IMR-90 (cell line): ENCODE measurements around the gene GADD45A. TPM values are rescaled to one million over a fixed set of nuclear protein-coding genes. Genes with fewer than 3 reads are reported as not detected.

Source experiments
- ATAC-seq: fragments of 200-7000 bp; cut with Tn5 transposase; 2 replicates; pipeline ENCODE4 v1.9.1; 2020; ENCODE audit warnings: low read depth, mild to moderate bottlenecking, moderate library complexity
- BruUV-seq: library from RNA; stranded (reverse); fragments of 400-500 nt; replicated peaks from 2 replicates; lab custom pipeline; 2021; lab: Mats Ljungman, UMichigan
- CTCF ChIA-PET: fragments of 300-600 bp; formaldehyde crosslinking; extraction: SDS; loops from one replicate; lab custom pipeline; 2021; ENCODE audit warnings: antibody characterized with exemption; lab: Yijun Ruan, JAX
- POLR2A ChIA-PET: fragments of 300-600 bp; sonication (Branson Sonifier 250); formaldehyde crosslinking; loops from one replicate; lab custom pipeline; 2022; ENCODE audit warnings: antibody characterized with exemption; ENCODE audit not compliant: unreplicated experiment; lab: Charles Lee
- DNase-seq: peaks from one replicate; pipeline ENCODE4 v3.0.0; 2013
- H2AFZ ChIP-seq: replicated peaks from 2 replicates; pipeline ENCODE3; 2013; ENCODE audit warnings: low read length, mild to moderate bottlenecking; ENCODE audit not compliant: poor library complexity
- H2AK5ac ChIP-seq: 2 replicates; pipeline ENCODE4 v1.6.1; 2013; ENCODE audit warnings: low read depth, low read length, inconsistent platforms
- H2AK9ac ChIP-seq: replicated peaks from 2 replicates; pipeline ENCODE3; 2013; ENCODE audit warnings: mild to moderate bottlenecking, low read depth, low read length, moderate library complexity; ENCODE audit not compliant: poor library complexity
- H2BK120ac ChIP-seq: 2 replicates; pipeline ENCODE4 v1.6.1; 2013; ENCODE audit warnings: low read depth, low read length, inconsistent platforms
- H2BK15ac ChIP-seq: 3 replicates; pipeline ENCODE4 v1.6.1; 2013; ENCODE audit warnings: low read depth, low read length, inconsistent platforms
- H2BK20ac ChIP-seq: 2 replicates; pipeline ENCODE4 v1.6.1; 2013; ENCODE audit warnings: low read depth, mild to moderate bottlenecking, inconsistent platforms, low read length, moderate library complexity
- H2BK5ac ChIP-seq: 2 replicates; pipeline ENCODE4 v1.6.1; 2013; ENCODE audit warnings: mild to moderate bottlenecking, low read depth, low read length, inconsistent platforms; ENCODE audit not compliant: poor library complexity, severe bottlenecking
- H3K14ac ChIP-seq: replicated peaks from 2 replicates; pipeline ENCODE4 v1.6.1; 2013; ENCODE audit warnings: low read depth, low read length, inconsistent platforms
- H3K18ac ChIP-seq: 2 replicates; pipeline ENCODE4 v1.6.1; 2013; ENCODE audit warnings: low read depth, low read length, control low read depth
- H3K23ac ChIP-seq: 2 replicates; pipeline ENCODE4 v1.6.1; 2013; ENCODE audit warnings: low read depth, low read length, inconsistent platforms
- H3K27ac ChIP-seq: 2 replicates; pipeline ENCODE4 v1.5.1; 2013; ENCODE audit warnings: mild to moderate bottlenecking, control low read depth, low read length; ENCODE audit not compliant: insufficient read depth
- H3K27me3 ChIP-seq: 2 replicates; pipeline ENCODE4 v1.6.1; 2013; ENCODE audit warnings: low read length; ENCODE audit not compliant: control insufficient read depth, insufficient read depth
- H3K36me3 ChIP-seq: 2 replicates; pipeline ENCODE4 v1.6.1; 2013; ENCODE audit warnings: low read length, mixed read lengths; ENCODE audit not compliant: control insufficient read depth, insufficient read depth
- H3K4ac ChIP-seq: 2 replicates; pipeline ENCODE4 v1.6.1; 2013; ENCODE audit warnings: low read depth, low read length, inconsistent platforms
- H3K4me1 ChIP-seq: 2 replicates; pipeline ENCODE4 v1.6.1; 2013; ENCODE audit warnings: low read length, mixed read lengths; ENCODE audit not compliant: control insufficient read depth, insufficient read depth
- H3K4me2 ChIP-seq: 2 replicates; pipeline ENCODE4 v1.6.1; 2013; ENCODE audit warnings: low read depth, mild to moderate bottlenecking, control low read depth, low read length, moderate library complexity
- H3K4me3 ChIP-seq: 2 replicates; pipeline ENCODE4 v1.5.1; 2013; ENCODE audit warnings: low read depth, mild to moderate bottlenecking, control low read depth, low read length, moderate library complexity; ENCODE audit not compliant: insufficient read depth
- H3K56ac ChIP-seq: 2 replicates; pipeline ENCODE4 v1.6.1; 2013; ENCODE audit warnings: low read length, inconsistent platforms; ENCODE audit not compliant: insufficient read depth; ENCODE audit errors: extremely low read depth
- H3K79me1 ChIP-seq, 2 experiments: 2 replicates each; pipeline ENCODE4 v1.6.1; 2013; ENCODE audit warnings: low read length in 2 of 2, inconsistent platforms in 1 of 2, low read depth in 1 of 2
- H3K9ac ChIP-seq: 2 replicates; pipeline ENCODE4 v1.6.1; 2013; ENCODE audit warnings: low read depth, low read length, control low read depth
- H3K9me1 ChIP-seq: 2 replicates; pipeline ENCODE4 v1.6.1; 2013; ENCODE audit warnings: low read length, inconsistent platforms; ENCODE audit not compliant: insufficient read depth
- H3K9me3 ChIP-seq: 2 replicates; pipeline ENCODE4 v1.6.1; 2013; ENCODE audit warnings: low read length; ENCODE audit not compliant: control insufficient read depth, insufficient read depth
- H4K20me1 ChIP-seq: 2 replicates; pipeline ENCODE4 v1.6.1; 2013; ENCODE audit warnings: low read length, inconsistent platforms; ENCODE audit not compliant: insufficient read depth
- H4K5ac ChIP-seq: 2 replicates; pipeline ENCODE4 v1.6.1; 2013; ENCODE audit warnings: mild to moderate bottlenecking, low read depth, low read length, control low read depth
- H4K8ac ChIP-seq, 2 experiments: 2 replicates each; pipeline ENCODE4 v1.6.1; 2013; ENCODE audit warnings: low read depth in 2 of 2, low read length in 2 of 2, control low read depth in 1 of 2, inconsistent platforms in 1 of 2
- H4K91ac ChIP-seq: 2 replicates; pipeline ENCODE4 v1.6.1; 2013; ENCODE audit warnings: low read depth, low read length, inconsistent platforms; ENCODE audit not compliant: insufficient read depth
- BHLHE40 ChIP-seq: fragments of 150-350 bp; IDR thresholded peaks from 2 replicates; pipeline ENCODE4 v1.6.1; 2016; ENCODE audit warnings: mild to moderate bottlenecking, low read depth, low read length
- RCOR1 ChIP-seq: IDR thresholded peaks from 2 replicates; pipeline ENCODE4 v1.6.1; 2012; ENCODE audit warnings: mild to moderate bottlenecking, low read length, improper control_type of control experiment; ENCODE audit not compliant: insufficient replicate concordance
- USF2 ChIP-seq: fragments of 150-350 bp; IDR thresholded peaks from 2 replicates; pipeline ENCODE4 v1.6.1; 2017; ENCODE audit warnings: mild to moderate bottlenecking, antibody characterized with exemption, low read length, low read depth
- WGBS, 2 experiments: methylation state at CpG; one replicate each; pipeline versions ENCODE4 v1.1.5 to v1.1.7; 2013; ENCODE audit warnings: missing lambda C conversion rate in 2 of 2; ENCODE audit not compliant: insufficient read length in 1 of 2; ENCODE audit errors: extremely low coverage in 2 of 2; 5-methylcytosine and 5-hydroxymethylcytosine counted together
- dilution Hi-C: fragments of 300-500 bp; cut with HindIII; formaldehyde crosslinking; loops from one replicate; pipeline ENCODE4 v1.14.3; 2018; ENCODE audit warnings: low sequenced_read_pairs; ENCODE audit not compliant: unreplicated experiment
- in situ Hi-C: fragments of 300-500 bp; cut with MboI; formaldehyde crosslinking; loops from 3 replicates; pipeline ENCODE4 v1.14.3; 2019; ENCODE audit warnings: low sequenced_read_pairs, inconsistent platforms, mixed read lengths
- intact Hi-C: fragments of 100-400 bp; cut with micrococcal nuclease; formaldehyde crosslinking; loops from 2 replicates; pipeline ENCODE4 v1.10.0; 2022
- polyA plus RNA-seq, 3 experiments: library from polyadenylated mRNA; depleted of rRNA; stranded (reverse); fragments of >200 nt; gene quantifications; 2 replicates each; pipeline ENCODE4 v1.2.3, GENCODE V29; 2012; ENCODE audit warnings: low replicate concordance in 1 of 3
- total RNA-seq: library from RNA; depleted of rRNA; stranded (reverse); fragments of >200 nt; gene quantifications from 2 replicates; pipeline ENCODE4 v1.2.3, GENCODE V29; 2012

The GADD45A gene
- total and polyA plus RNA-seq, 2 of the 4 experiments (the other 2 are of a cell fraction), result 10.9 to 114 TPM

DNA sequence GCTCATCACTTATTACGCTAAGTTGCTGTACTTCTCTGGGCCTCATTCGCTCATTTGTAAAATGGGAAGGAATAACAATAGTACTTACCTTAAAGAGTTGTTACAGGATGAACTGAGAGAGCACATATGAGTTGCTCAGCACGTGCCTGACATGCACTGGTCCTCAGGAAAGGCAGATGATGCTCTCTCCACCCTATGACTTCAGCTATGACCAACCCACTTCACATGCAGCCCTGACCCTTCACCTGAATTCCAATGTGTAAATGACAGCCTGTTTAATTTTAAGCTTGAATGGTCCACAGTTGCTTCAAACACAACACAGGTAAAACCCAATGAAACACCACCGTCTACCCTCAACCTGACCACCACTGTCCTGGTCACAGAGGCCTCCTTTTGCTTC is 32.9 kb downstream of the GADD45A start:
- ChIA-PET CTCF (no interaction called here), POLR2A (interaction anchor here (0.6 kb wide), 1 partner anchor 11 kb away, joined by 5 read pairs; no protein-coding TSS in a partner anchor)
- Histone ChIP-seq H3K9me3 (no peaks in the 10 kb centered on the region), H2BK20ac (no peak overlapping the region), H3K4me3 (no peak overlapping the region), H4K5ac (no peak overlapping the region), H3K27me3 (no peaks in the 10 kb centered on the region), H2BK15ac (no peak overlapping the region), H3K56ac (no peak overlapping the region), H2AK9ac (peak overlapping the region; percentile 25), H3K9me1 (peaks cover 25% of the 10 kb centered on the region), H2BK120ac (no peak overlapping the region), H3K23ac (no peak overlapping the region), H3K18ac (no peak overlapping the region), H2AK5ac (peak overlapping the region; percentile 57), H3K79me1 (peaks cover 42 to 82% of the 10 kb centered on the region in 2 experiments), H3K14ac (peak overlapping the region; percentile 39; the same call in 1 of the 2 replicates), H4K91ac (no peak overlapping the region), H4K8ac (no peak overlapping the region), H3K36me3 (peaks cover 3% of the 10 kb centered on the region; the same call in 1 of the 2 replicates), H3K9ac (no peak overlapping the region), H3K4me2 (no peak overlapping the region), H2AFZ (no peak overlapping the region), H3K4me1 (peaks cover 24% of the 10 kb centered on the region), H4K20me1 (peaks cover 26% of the 10 kb centered on the region; the same call in 1 of the 2 replicates), H3K27ac (no peak overlapping the region), H3K4ac (no peak overlapping the region), H2BK5ac (no peak overlapping the region)
- DNase-seq (peak; percentile 74), ATAC-seq (no peak)
- no TSS peak for BruUV-seq
- dilution Hi-C loops (no loop called here), intact Hi-C loops (no loop called here), in situ Hi-C loops (no loop called here)
- whole genome bisulfite sequencing, 2 experiments, result 20% methylated on average over 1 of the region's 4 CpGs; no CpG with 5 or more reads in 1 of the 2 experiments
- TF ChIP-seq RCOR1 (no peak), BHLHE40 (peak; percentile 92), USF2 (peak; percentile 51; the same call in 1 of the 2 replicates)
